SW 1271 (cell line): Measurements from ENCODE around the gene PPP1R15B.

Source experiments
- DNase-seq, 2 experiments: peaks; one replicate each; lab custom pipeline; 2025; lab: John Stamatoyannopoulos, UW

PPP1R15B gene

GRCh38 chr1:204420039-204421004 lies 8.7 kb upstream of the PPP1R15B start:
- DNase-seq, result no peak

GRCh38 chr1:204419064-204419403 lies 7.4 kb upstream of the PPP1R15B start:
- DNase-seq, result no peak

- no peak for DNase-seq
These were observed 6.8 kb upstream of the PPP1R15B start for GRCh38 chr1:204418174-204419063.

- DNase-seq, result peak; percentile 35 to 74
These were observed 5.7 kb upstream of the PPP1R15B start for GRCh38 chr1:204417074-204417997.

GRCh38 chr1:204416589-204417073 lies 5.0 kb upstream of the PPP1R15B start:
- no peak for DNase-seq

GRCh38 chr1:204415351-204415750 lies 3.7 kb upstream of the PPP1R15B start:
- no peak for DNase-seq

- DNase-seq, result no peak
These were observed 2.4 kb upstream of the PPP1R15B start for GRCh38 chr1:204414016-204414415.

GRCh38 chr1:204413170-204413535 lies 1.5 kb upstream of the PPP1R15B start:
- no peak for DNase-seq

- DNase-seq, result peak in 1 of 2 experiments; percentile 37
These were observed 748 bp downstream of the PPP1R15B start for GRCh38 chr1:204410688-204411450.

GRCh38 chr1:204409836-204410687 lies 1.6 kb downstream of the PPP1R15B start:
- DNase-seq, result no peak

GRCh38 chr1:204409123-204409522 lies 2.5 kb downstream of the PPP1R15B start:
- no peak for DNase-seq

GRCh38 chr1:204408602-204409001 lies 3.0 kb downstream of the PPP1R15B start:
- DNase-seq, result no peak

- peak in 1 of 2 experiments; percentile 30 for DNase-seq
These were observed 3.5 kb downstream of the PPP1R15B start for GRCh38 chr1:204408074-204408507.

GRCh38 chr1:204407295-204407971 lies 4.2 kb downstream of the PPP1R15B start:
- DNase-seq, result no peak

GRCh38 chr1:204406621-204407020 lies 5.0 kb downstream of the PPP1R15B start:
- DNase-seq, result no peak

GRCh38 chr1:204405988-204406387 lies 5.6 kb downstream of the PPP1R15B start:
- no peak for DNase-seq

- no peak for DNase-seq
These were observed 7.0 kb downstream of the PPP1R15B start for GRCh38 chr1:204404629-204405028.

- no peak for DNase-seq
These were observed 9.2 kb downstream of the PPP1R15B start for GRCh38 chr1:204402391-204402790.

GRCh38 chr1:204401730-204402129 lies 9.9 kb downstream of the PPP1R15B start:
- no peak for DNase-seq
